ENCODE results near the gene IL15.
"Not testable (repeated sequence)": the region's sequence is repeated elsewhere in the genome, so short reads cannot be mapped to it uniquely, and the experiment has no call there.

Gene IL15

DNA sequence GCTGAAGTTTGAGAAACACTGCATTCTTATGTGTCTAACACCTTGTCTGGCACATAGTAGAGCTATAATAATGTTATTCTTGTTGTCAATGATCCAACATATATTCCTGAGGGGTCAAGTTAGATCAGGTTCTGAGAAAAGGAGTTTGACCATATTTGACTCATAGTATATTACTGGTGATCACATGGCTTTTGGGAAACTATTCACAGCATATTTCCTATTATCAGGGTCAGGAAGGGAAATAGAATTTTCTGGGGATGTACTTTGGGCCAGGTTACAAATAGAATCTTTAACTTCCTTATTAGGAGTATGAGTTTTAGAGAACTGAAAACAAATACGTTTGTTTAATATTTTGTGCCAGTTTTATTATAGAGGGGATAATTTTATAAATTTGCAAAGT lies 11.6 kb downstream of the IL15 start:
- no peak for DNase-seq

DNA sequence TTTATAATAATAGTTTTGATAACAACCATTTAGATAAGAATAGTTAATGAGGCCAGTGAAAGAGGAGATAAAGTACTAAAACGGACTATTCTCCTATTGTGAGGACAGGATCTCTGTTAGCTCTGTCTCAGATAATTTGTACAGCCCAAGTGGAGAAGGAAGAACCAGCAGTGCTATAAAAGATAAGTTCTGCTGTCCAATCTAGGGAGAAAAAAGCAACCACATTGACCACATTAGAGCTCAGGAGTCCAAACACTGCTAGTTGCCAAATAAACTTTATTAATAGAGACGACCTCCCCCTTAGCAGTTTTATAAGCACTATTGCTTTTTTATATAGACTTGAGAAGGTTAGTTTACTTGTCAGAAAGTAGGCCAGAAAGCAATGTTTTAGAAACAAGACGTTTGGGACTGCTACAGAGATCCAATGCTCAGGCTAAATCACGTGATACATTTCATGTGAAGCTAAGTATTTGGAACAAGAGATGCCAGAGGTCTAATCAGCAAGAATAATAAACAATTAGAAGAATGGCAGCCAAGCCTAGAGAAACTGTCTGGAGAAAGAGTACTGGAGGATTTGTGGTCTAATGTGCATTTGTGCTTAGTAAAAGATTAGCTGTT lies 15.9 kb downstream of the IL15 start:
- no peak for DNase-seq

DNA sequence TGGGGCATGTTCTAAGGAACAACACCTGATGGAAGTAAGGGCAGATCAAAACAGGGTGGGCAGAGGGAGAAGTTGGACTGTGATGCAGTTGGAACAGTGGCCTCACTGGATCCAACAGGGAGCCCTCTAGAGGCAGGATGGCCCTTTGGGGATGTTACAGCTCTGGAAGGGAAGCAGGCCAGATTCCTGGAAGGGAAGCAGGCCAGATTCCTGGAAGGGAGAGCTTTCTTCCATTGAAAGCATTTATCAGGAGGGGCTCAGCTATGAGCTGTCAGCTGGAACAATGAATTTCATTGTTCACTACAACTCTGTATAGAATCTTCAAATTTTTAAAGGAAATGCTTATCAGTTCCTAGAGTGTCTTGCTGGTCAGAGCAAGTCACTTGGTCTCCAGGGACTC lies 17.7 kb downstream of the IL15 start:
- DNase-seq, result peak in 2 of 3 experiments; percentile 1 to 42

DNA sequence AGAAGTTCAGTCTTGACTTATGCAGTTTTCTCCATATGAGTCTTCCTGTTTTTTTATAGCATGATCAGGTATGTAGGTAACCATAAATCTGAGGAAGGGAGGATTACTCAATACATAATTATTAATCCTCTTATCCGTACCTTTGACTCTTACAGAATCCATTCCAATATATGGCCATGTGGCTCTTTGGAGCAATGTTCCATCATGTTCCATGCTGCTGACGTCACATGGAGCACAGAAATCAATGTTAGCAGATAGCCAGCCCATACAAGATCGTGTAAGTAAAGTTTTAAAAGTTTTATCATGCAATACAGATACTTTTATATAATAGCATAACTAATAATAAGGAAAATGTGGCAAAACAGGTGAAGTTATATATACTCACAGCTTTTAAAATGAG lies 19.6 kb downstream of the IL15 start:
- no peak for DNase-seq

DNA sequence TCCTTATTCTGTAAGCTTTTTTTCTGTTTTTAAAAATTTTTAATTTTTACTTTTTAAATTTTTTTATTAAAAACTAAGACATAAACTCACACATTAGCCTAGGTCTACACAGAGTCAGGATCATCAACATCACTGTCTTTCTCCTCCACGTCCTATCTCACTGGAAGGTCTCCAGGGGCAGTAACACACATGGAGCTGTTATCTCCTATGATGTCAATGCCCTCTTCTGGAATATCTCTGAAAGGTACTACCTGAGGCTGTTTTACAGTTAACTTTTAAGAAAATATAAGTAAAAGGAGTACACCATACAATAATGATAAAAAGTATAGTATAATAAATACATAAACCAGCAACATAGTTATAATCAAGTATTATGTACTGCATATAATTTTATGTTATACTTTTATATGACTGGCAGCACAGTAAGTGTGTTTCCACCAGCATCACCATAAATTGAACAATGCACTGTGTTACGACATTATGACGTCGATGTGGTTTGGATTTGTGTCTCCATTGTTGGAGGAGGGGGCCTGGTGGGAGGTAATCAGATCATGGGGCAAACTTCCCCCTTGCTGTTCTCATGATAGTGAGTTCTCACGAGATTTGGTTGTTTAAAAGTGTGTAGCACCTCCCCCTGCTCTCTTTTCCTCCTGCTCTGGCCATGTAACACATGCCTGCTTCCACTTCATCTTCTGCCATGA lies 21.3 kb downstream of the IL15 start:
- peak in 1 of 3 experiments; percentile 34 for DNase-seq

DNA sequence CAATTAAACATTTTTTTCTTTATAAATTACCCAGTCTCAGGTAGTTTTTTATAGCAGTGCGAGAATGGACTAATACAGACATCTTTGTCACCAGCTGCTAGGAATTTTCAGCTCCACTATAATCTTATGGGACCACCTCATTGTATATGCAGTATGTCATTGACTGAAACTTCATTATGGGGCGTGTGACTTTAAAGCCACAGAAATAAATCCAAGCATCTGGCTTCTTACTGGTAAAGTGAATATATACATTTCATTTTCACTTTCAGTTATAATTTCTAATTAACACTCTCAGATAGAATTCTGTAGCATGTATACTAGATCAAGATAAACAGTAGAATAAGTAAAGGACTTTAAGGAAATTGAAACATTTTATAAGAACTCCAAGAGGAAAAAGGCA lies 21.9 kb downstream of the IL15 start:
- DNase-seq, result no peak

DNA sequence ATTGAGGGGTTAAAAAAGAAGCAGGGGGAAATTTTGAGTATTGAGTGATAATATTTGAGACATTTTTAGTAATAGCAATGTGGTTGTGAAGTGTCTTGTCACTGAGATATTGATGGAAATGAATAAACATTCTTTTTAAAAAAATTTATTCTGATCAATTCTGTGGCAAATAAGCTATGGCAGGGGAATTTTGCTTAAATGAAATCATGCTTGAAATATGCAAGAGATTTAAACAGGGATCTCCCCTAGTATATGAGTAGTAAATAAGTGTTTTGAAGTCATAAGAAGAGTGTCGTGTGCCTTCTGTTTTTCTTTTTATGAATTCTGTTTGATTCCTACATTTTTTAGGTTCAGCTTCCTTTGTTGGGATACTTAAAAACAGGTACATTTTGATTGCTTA lies 23.2 kb downstream of the IL15 start:
- no peak for DNase-seq

DNA sequence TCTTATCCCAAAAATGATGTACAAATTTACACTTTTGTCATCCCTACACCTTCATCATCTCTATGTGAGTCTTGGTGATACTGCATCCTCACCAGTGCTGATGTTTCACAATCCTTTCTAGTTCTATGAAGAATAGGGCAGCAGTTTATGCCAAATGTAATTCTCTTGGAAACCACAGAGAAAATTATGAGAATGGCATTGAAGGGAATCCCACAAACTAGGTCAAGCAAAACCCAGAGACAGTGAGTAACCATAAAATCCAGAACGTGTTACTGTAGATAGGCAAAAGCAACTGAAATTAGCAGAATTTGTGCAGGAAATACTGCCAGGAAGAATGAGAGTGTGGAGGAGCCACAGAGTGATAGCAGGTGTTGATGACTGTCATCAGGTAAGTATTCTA lies 24.5 kb downstream of the IL15 start:
- no peak for DNase-seq

DNA sequence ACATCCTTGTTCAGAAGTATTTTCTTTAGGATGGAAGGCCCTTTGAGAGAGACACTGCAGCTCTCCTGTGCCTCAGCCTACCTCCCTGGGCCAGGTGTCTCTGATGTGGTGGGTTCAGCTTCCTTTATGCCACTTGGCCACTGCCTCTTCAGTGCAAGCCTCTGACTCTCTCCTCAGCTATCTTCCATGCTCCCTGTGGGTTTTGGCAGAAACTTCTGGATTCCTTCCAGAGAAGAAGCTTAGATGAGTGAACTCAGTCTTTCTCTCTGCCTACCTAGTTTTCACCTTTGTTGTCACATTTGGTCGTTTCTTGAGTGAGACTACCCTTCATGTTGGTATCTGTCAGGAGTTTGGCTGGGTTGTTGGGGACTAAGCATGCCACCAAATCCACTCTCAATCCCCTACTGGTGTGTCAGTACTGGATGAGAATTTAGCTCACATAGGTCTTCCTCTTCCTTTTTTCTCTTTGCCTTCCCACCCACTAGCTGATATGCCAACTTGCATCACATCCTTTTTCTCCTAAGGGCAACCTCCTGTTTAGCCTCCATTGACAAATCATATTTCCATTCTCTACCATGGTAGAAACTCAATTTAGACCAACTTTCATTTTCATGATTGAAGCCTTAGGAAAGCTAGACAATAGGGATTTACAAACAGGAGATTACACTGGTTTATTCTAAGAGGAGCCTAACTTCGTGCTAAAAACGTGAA lies 32.0 kb downstream of the IL15 start:
- DNase-seq, result no peak

DNA sequence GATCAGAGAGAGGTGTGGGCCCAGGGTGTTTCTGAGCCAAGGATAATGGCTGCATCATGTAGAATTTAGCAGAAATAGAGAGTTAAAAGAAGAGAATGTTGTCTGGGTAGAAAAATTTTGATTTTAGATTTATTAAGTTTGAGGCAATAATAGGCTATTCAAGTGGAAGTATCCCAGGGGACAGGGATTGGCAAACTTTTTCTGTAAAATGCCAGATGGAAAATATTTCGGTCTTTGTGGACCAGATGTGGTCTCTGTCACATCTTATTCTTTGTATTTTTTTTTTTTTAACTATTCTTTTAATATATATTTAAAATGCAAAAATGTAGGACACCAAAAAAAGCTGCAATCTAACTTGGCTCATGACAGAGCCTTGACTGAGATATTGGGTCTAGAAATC lies 33.1 kb downstream of the IL15 start:
- no peak for DNase-seq

DNA sequence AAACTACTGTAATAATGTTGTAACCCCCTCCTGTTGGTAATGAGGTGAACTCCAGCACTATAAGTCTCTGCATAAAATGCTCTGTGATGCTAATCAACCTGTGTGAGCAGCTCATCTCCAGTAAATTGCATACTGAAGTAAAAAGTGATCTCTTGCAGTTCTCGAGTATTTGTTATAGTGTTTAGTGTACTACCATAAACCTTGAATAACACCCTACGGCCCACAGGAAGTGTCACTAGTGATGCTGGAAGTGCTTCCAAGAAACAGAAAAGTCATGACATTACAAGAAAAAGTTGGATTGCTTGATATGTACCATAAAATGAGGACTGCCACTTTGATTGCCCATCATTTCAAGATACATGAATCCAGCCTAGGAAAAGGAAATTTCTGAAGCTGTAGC lies 39.0 kb downstream of the IL15 start:
- no peak for DNase-seq

DNA sequence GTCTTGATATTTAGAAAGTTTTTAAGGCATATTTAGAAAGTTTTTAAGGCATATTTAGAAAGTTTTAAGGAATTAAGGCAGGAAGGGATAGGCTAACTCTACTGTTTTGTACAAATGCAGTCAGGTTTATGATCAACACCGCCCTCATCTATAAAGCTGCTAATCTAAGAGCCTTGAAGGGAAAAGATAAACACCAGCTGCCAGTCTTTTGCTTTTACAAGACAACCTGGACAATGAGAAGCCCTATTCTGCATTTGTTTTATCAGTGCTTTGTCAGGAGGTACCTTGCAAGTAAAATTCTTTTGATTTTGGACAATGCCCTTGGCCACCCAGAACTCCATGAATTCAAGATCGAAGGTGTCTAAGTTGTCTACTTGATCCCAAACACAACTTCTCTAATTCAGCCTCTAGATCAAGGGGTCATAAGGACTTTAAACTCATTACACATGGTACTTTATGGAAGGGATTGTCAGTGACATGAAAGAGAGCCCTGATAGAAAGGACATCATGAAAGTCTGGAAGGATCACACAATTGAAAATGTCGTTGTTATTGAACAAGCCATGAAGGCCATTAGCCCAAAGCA lies 39.8 kb downstream of the IL15 start:
- DNase-seq, result no peak

DNA sequence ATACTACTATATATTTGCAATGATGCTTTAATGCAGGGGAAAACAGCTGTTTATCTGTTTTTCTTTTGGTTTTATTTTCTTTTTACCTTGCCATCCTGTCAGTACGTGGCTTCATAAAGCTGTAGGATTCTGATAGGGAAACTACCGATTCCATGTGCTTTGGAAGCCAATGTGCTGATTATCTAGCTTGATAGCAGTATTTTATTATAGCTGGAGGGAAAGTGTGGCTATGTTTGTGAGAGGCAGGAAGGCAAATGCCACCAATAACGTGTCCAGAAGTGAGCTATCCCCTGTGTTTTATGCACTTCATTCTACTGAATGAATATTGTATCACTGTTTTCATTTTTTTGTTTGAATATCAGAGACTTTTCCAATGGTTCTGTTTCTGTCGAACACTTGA lies 43.7 kb downstream of the IL15 start:
- DNase-seq, result no peak

DNA sequence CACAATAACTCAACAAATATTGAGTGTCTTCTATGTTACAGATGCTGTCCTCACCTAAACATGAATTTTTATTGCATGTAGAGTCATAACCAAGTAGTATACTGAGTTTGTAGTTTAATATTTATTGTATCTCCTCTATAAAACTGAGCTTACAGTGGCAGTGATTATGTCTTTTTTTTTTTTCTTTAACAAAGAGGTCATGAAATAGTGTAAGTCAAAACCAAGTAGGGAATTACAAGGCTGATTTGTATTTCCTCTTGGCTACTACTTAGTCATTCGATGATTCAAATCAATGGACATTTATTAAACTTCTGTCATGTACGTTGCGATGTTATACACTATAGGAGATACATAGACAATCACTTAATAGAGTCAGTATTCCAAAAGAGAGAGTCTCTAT lies 48.4 kb downstream of the IL15 start:
- DNase-seq, result no peak

DNA sequence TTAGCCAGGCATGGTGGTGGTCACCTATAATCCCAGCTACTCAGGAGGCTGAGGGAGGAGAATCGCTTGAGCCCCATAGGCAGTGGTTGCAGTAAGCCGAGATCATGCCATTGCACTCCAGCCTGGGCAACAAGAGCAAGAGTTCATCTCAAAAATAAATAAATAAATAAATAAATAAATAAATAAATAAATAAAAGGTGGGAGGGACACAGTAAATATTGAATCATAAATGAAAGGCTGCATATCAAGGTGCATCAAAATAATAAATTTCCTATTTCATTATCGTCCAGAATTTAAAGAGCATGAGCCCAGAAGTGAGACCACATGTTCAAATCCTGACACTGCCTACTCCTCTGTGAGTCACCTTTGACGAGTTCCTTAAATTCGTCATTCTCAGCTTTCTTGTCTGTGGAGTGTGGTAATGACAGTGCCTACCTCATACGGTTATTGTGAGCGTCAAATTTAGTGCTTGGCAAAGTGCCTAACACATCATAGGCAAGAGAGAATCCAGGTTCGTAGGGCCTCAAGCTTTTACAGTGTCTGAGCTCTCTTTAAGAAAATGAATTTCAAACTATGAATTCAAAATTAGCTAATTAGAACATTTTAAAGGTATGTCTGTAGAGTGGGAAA lies 49.9 kb downstream of the IL15 start:
- DNase-seq, result peak in 1 of 3 experiments; percentile 47

DNA sequence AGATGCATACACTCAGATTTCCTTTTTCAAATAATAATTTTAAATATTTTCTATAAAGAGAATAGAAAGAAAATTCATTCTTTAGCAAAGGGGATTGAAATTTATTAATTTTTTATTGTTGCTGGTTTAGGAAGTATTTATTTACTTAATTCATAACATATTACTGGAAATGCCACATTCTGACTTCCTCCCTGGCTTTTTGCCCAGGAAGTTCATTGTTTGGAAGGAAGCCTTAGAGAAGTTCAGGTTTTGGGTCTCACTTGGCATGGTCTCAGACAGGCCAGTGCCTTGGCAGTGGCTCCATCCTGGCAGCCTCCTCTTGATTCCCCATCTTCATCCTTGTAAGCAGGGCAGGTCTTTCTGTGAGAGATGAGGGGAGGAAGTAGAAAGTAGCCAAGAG lies 50.5 kb downstream of the IL15 start:
- DNase-seq, result no peak

DNA sequence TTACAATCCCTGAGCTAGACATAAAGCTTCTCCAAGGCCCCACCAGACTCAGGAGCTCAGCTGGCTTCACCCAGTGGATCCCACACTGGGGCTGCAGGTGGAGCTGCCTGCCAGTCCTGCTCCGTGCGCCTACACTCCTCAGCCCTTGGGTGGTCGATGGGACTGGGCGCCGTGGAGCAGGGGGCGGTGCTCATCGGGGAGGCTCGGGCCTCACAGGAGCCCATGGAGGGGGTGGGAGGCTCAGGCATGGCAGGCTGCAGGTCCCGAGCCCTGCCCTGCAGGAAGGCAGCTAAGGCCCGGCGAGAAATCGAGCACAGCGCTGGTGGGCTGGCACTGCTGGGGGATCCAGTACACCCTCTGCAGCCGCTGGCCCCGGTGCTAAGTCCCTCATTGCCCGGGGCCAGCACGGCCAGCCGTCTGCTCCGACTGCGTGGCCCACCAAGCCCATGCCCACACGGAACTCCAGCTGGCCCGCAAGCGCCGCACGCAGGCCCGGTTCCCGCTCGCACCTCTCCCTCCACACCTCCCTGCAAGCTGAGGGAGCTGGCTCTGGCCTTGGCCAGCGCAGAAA lies 53.4 kb downstream of the IL15 start:
- DNase-seq, result not testable (repeated sequence)

DNA sequence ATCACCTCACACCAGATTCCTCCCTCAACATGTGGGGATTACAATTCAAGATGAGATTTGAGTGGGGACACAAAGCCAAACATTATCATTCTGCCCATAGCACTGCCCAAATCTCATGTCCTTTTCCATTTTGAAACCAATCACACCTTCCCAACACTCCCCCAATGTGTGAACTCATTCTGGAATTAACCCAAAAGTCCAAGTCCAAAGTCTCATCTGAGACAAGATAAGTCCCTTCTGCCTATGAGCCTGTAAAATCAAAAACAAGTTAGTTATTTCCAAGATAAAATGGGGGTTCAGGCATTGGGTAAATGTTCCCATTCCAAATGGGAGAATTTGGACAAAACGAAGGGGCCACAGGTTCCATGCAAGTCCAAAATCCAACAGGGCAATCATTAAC lies 54.9 kb downstream of the IL15 start:
- DNase-seq, result not testable (repeated sequence)

DNA sequence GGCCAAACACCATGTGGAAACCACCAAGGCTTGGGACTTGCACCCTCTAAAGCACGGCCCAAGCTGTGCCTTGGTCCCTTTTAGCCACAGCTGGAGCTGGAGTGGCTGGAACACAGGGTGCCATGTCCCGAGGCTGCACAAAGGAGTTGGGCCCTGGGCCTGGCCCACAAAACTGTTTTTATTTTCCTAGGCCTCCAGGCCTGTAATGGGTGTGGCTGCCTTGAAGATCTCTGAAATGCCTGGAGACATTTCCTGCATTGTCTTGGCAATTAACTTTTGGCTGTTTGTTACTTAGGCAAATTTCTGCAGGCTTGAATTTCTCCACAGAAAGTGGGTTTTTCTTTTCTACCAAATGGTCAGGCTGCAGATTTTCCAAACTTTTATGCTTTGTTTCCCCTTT lies 55.7 kb downstream of the IL15 start:
- DNase-seq, result no peak

DNA sequence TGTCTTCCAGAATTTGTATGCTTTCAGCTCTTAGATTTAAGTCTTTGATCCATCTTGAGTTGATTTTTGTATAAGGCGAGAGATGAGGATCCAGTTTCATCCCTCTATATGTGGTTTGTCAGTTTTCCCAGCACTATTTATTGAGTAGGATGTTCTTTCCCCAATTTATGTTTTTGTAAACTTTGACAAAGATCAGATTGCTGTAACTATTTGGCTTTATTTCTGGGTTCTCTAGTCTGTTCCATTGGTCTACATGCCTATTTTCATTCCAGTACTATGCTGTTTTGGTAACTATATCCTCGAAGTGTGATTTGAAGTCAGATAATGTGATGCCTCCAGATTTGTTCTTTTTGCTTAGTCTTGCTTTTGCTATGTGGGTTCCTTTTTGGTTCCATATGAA lies 60.7 kb downstream of the IL15 start:
- no peak for DNase-seq

DNA sequence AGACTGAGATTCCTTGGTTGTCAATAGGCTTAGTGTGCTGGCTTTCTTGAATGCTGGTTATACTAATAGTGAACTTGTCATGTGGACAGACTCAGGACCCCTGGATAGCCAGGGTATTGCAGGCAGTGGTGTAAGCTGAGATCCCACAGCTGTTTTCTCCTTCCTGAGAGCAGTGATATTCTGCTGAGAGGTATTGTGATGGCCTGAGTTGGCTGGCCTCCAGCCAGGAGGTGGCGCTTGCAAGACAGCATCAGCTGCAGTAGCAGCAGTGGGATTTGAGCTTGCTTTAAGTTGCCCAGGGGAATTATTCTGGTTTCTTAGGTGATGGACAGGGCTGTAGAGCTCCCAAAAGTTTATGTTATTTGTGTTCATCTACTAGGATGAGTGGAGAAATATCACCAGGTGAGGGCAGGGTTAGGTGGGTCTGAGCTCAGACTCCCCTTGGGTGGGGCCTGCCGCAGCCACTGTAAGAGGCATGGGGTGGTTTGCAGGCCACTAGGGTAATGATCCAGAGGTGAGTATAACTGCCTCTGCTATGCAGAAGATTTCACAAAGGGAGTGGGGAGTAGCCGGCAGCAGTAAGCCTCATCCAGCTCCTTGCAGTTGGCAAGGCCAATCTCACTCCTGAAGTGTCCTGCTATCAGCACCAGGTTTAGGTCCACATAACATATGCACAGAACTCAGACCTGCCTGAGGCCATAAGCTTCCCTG lies 66.2 kb downstream of the IL15 start:
- DNase-seq, result peak in 1 of 3 experiments; percentile 3

DNA sequence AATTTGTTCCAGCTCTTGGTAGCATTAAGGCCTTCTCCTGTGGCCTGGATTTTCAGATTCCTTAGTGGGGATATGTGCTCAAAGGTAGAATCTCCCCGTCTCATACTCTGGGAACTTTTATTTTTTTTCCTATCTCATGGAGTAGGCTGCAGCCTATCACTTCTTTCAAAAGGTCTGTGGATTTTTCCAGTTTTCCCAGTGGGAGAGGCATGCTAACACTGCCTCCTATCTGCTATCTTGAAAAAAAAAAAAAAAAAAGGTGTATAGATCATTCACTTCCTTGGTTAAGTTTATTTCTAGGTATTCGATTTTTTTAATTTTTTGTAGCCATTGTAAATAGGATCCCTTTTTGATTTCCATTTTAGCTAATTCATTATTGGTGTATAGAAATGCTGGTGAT lies 67.1 kb downstream of the IL15 start:
- no peak for DNase-seq
